SK-N-SH treated with all-trans-retinoic acid at 6 μM for 48 hours (cell line): Measurements from ENCODE around the gene HOMER1.

Experiments used
- GLIS3 ChIP-seq: fragments of 250-450 bp; sonication (Bioruptor Pico); IDR thresholded peaks from 2 replicates; pipeline ENCODE4 v1.5.0; 2020; ENCODE audit warnings: mild to moderate bottlenecking, moderate library complexity
- PATZ1 ChIP-seq: fragments of 250-450 bp; sonication (Bioruptor Pico); IDR thresholded peaks from 2 replicates; pipeline ENCODE4 v1.8.0; 2020; ENCODE audit warnings: mild to moderate bottlenecking, moderate library complexity, borderline replicate concordance
- TOX ChIP-seq: fragments of 250-450 bp; sonication (Bioruptor Pico); IDR thresholded peaks from 2 replicates; pipeline ENCODE4 v1.8.0; 2021; ENCODE audit warnings: mild to moderate bottlenecking, moderate library complexity, borderline replicate concordance
- ZFP30 ChIP-seq: fragments of 450-650 bp; formaldehyde crosslinking; IDR thresholded peaks from 2 replicates; pipeline ENCODE4 v1.5.0; 2022; ENCODE audit warnings: mild to moderate bottlenecking, moderate library complexity

- no peak for TF ChIP-seq PATZ1 (CRISPR knock-in tag)
- TF ChIP-seq ZFP30 = no peak
- TF ChIP-seq GLIS3 (CRISPR knock-in tag) = no peak
- no peak for TF ChIP-seq TOX
These were observed 77.7 kb downstream of the HOMER1 start for GRCh38 chr5:79436224-79436623.
